Lower lobe of right lung (tissue), 2 donors: ENCODE data around the gene TTC7B. TPM values are rescaled to one million over a fixed set of nuclear protein-coding genes. Genes with fewer than 3 reads are reported as not detected.

ENCODE experiments used
- ATAC-seq, 2 donors: fragments of 200-7000 bp; cut with Tn5 transposase; one replicate each; pipeline ENCODE4 v1.9.1; 2020 to 2022; ENCODE audit warnings: mild to moderate bottlenecking in 2 of 2, moderate library complexity in 2 of 2
- DNase-seq: peaks from one replicate; pipeline ENCODE4 v3.0.0-alpha.2; 2020
- H3K27ac ChIP-seq: fragments of 200-600 bp; one replicate; pipeline ENCODE4 v1.8.0; 2022
- H3K27me3 ChIP-seq: fragments of 200-600 bp; one replicate; pipeline ENCODE4 v1.8.0; 2022; ENCODE audit warnings: low read depth
- H3K36me3 ChIP-seq: fragments of 200-600 bp; one replicate; pipeline ENCODE4 v1.8.0; 2022; ENCODE audit warnings: mild to moderate bottlenecking
- H3K4me1 ChIP-seq: fragments of 200-600 bp; one replicate; pipeline ENCODE4 v1.8.0; 2022
- H3K4me3 ChIP-seq: fragments of 200-600 bp; one replicate; pipeline ENCODE4 v1.8.0; 2022; ENCODE audit warnings: mild to moderate bottlenecking
- H3K9me3 ChIP-seq: fragments of 200-600 bp; one replicate; pipeline ENCODE4 v1.8.0; 2022
- intact Hi-C: fragments of 100-400 bp; cut with DNase I; formaldehyde crosslinking; loops from one replicate; pipeline ENCODE4 v1.11.0; 2022
- total RNA-seq: library from RNA; stranded (reverse); fragmentation: NEBNext Ultra II Directional; extraction: Animal tissue kit (Norgen Biotek cat#: 25700); gene quantifications from one replicate; pipeline ENCODE4 v1.2.1, GENCODE V29; 2021
- TF ChIP-seq, protein P1 (sequence below): fragments of 200-600 bp; IDR thresholded peaks from one replicate; pipeline ENCODE4 v1.8.0; 2022; ENCODE audit warnings: antibody characterized with exemption, mild to moderate bottlenecking
- donor health status: DM: no; HTN: yes; CAD: no; lungs with severe emphysema.

Gene TTC7B
- total RNA-seq, 1 donor from 2014 or later = 54.1 TPM

DNA sequence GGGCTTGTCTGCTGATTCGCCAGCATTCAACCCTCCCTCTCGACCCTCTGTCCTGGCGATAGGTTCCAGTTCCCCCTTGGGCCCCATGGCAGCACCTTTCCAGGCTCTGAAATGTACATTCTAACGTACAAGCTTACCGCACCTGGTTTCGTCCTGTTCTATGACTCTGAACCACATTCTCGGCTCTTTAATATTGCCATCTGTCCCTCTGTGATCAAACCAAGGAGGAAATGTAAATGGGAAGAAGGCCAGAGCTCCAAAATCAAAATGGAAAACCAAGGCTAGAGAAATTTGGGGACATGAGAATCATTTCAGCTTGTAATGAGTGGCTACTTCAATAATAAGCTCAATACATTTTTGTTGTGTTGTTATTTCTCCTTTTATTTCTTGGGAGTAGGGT lies 117.2 kb downstream of the TTC7B start:
- no peak overlapping the region for H3K27ac ChIP-seq
- no peak overlapping the region for H3K4me3 ChIP-seq

DNA sequence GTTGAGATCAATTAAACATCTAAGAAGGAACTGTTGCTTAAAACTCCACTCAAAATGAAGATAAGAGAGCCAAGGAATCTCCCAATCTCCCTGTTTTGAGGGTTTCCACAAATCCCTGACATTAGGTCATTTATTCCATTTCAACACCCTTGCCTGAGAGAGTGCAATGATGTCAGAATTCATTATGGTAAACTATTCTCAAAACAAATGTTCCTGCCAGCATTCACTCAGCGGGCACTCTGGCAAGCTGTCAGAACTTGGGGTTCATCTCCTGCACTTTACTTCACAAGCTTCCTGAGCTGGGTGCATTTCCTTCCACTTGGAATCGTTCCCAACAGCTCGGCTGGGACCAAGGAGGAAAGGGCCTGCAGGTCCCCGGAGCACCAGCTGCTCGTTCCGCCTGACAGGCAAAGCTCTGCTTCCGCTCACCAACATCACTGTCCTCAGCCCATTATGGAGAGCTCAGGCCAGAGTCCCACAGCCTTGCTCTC lies 117.8 kb downstream of the TTC7B start:
- intact Hi-C loops = no loop called here
- Histone ChIP-seq H3K4me1 (peaks cover 27% of the 10 kb centered on the region), H3K9me3 (no peaks in the 10 kb centered on the region), H3K27me3 (no peaks in the 10 kb centered on the region), H3K36me3 (no peaks in the 10 kb centered on the region), H3K27ac (peak overlapping the region; percentile 42), H3K4me3 (no peak overlapping the region)
- TF ChIP-seq, protein P1, sequence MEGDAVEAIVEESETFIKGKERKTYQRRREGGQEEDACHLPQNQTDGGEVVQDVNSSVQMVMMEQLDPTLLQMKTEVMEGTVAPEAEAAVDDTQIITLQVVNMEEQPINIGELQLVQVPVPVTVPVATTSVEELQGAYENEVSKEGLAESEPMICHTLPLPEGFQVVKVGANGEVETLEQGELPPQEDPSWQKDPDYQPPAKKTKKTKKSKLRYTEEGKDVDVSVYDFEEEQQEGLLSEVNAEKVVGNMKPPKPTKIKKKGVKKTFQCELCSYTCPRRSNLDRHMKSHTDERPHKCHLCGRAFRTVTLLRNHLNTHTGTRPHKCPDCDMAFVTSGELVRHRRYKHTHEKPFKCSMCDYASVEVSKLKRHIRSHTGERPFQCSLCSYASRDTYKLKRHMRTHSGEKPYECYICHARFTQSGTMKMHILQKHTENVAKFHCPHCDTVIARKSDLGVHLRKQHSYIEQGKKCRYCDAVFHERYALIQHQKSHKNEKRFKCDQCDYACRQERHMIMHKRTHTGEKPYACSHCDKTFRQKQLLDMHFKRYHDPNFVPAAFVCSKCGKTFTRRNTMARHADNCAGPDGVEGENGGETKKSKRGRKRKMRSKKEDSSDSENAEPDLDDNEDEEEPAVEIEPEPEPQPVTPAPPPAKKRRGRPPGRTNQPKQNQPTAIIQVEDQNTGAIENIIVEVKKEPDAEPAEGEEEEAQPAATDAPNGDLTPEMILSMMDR = no peak
- DNase-seq (no peak), ATAC-seq (peak; percentile 28 to 51)

More for the DNA sequence above, 117.2 kb downstream of the TTC7B start:
- Histone ChIP-seq H3K4me1 (peaks cover 27% of the 10 kb centered on the region), H3K36me3 (no peaks in the 10 kb centered on the region), H3K9me3 (no peaks in the 10 kb centered on the region), H3K27me3 (no peaks in the 10 kb centered on the region)
- TF ChIP-seq, protein P1 = no peak
- no peak for ATAC-seq
- no peak for DNase-seq
- intact Hi-C loops = no loop called here

DNA sequence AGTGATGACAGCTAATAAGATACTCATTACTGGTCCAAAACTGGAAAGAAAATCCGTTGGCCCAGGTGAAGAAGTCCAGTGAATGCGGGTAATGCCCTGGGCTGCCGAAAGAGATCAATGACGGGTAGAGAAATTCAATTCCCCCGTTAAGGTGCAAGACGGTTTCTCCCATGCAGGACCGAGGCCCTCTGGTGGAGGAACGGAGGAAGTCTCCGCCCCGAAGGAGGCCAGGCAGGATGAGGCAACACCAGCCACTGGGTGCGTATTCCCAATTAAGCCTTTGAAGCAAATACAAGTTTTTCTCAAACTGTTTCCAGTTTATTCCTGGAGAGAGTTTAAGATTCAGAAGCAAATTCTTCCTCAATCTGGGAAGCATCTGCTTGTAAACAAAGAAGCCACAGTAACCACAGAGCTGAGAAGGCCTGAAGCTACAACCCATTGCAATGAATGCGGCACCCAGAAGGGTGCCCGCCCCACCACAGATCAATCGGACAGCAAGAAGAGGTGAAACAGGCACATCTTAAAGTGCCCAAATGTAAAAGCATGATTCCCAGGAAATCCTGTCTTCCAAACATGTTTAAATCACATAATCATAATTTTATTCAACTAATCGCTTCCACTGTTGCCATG lies 118.5 kb downstream of the TTC7B start:
- peak overlapping the region; percentile 42 for H3K27ac ChIP-seq
- no peaks in the 10 kb centered on the region for H3K9me3 ChIP-seq
- intact Hi-C loops = no loop called here
- peaks cover 27% of the 10 kb centered on the region for H3K4me1 ChIP-seq
- TF ChIP-seq, protein P1 = peak; percentile 97
- H3K36me3 ChIP-seq = no peaks in the 10 kb centered on the region
- H3K27me3 ChIP-seq = no peaks in the 10 kb centered on the region
- H3K4me3 ChIP-seq = no peak overlapping the region
- DNase-seq = peak; percentile 84
- ATAC-seq = peak; percentile 94 to 96

- no peaks in the 10 kb centered on the region for H3K9me3 ChIP-seq
- H3K4me3 ChIP-seq = no peak overlapping the region
- H3K4me1 ChIP-seq = peaks cover 27% of the 10 kb centered on the region
- H3K27me3 ChIP-seq = no peaks in the 10 kb centered on the region
- TF ChIP-seq, protein P1 = no peak
- intact Hi-C loops = no loop called here
- peak overlapping the region; percentile 42 for H3K27ac ChIP-seq
- DNase-seq (no peak), ATAC-seq (no peak)
- no peaks in the 10 kb centered on the region for H3K36me3 ChIP-seq
These were observed 119.1 kb downstream of the TTC7B start for GRCh38 chr14:90697132-90697531.

GRCh38 chr14:90696720-90697119 lies 119.5 kb downstream of the TTC7B start:
- Histone ChIP-seq H3K27me3 (no peaks in the 10 kb centered on the region), H3K9me3 (no peaks in the 10 kb centered on the region), H3K36me3 (no peaks in the 10 kb centered on the region), H3K27ac (peak overlapping the region; percentile 42), H3K4me3 (no peak overlapping the region), H3K4me1 (peaks cover 27% of the 10 kb centered on the region)
- DNase-seq = no peak
- intact Hi-C loops = no loop called here
- no peak for ATAC-seq
- TF ChIP-seq, protein P1 = no peak
